ENCODE measurements around the gene DBF4. TPM values are rescaled to one million over a fixed set of nuclear protein-coding genes. Genes with fewer than 3 reads are reported as not detected.
A peak's percentile ranks its signal among the peaks of the same experiment; 100 is the strongest.
"Not testable (repeated sequence)": the region's sequence is repeated elsewhere in the genome, so short reads cannot be mapped to it uniquely, and the experiment has no call there.

DBF4 gene
- total RNA-seq, 1 donor from 2014 or later: 24.9 TPM

GRCh38 chr7:87850836-87851593, 25.3 kb upstream of the DBF4 start:
- TF ChIP-seq, protein P1, sequence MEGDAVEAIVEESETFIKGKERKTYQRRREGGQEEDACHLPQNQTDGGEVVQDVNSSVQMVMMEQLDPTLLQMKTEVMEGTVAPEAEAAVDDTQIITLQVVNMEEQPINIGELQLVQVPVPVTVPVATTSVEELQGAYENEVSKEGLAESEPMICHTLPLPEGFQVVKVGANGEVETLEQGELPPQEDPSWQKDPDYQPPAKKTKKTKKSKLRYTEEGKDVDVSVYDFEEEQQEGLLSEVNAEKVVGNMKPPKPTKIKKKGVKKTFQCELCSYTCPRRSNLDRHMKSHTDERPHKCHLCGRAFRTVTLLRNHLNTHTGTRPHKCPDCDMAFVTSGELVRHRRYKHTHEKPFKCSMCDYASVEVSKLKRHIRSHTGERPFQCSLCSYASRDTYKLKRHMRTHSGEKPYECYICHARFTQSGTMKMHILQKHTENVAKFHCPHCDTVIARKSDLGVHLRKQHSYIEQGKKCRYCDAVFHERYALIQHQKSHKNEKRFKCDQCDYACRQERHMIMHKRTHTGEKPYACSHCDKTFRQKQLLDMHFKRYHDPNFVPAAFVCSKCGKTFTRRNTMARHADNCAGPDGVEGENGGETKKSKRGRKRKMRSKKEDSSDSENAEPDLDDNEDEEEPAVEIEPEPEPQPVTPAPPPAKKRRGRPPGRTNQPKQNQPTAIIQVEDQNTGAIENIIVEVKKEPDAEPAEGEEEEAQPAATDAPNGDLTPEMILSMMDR (IDR thresholded peaks at IDR 0.05; ENCODE audit: unreplicated experiment): no peak

GRCh38 chr7:87852306-87852705, 24.0 kb upstream of the DBF4 start:
- TF ChIP-seq, protein P1 (IDR thresholded peaks at IDR 0.05; ENCODE audit: unreplicated experiment): no peak
- H3K4me3 Mint-ChIP-seq (ENCODE audit: low read depth): no peak overlapping the region
- no peaks in the 10 kb centered on the region for H3K4me1 Mint-ChIP-seq (ENCODE audit: low read depth)
- peak overlapping the region; percentile 59 for H3K27ac Mint-ChIP-seq
- H3K36me3 Mint-ChIP-seq (ENCODE audit: insufficient read depth): peaks cover 6% of the 10 kb centered on the region
- H3K9me3 Mint-ChIP-seq (ENCODE audit: low read depth): no peaks in the 10 kb centered on the region
- no peak for DNase-seq (ENCODE audit: low spot score, unreplicated experiment)
- no peaks in the 10 kb centered on the region for H3K27me3 Mint-ChIP-seq

More at GRCh38 chr7:87850836-87851593, 25.3 kb upstream of the DBF4 start:
- no peak overlapping the region for H3K4me3 Mint-ChIP-seq (ENCODE audit: low read depth)
- peaks cover 3% of the 10 kb centered on the region for H3K36me3 Mint-ChIP-seq (ENCODE audit: insufficient read depth)
- H3K9me3 Mint-ChIP-seq (ENCODE audit: low read depth): no peaks in the 10 kb centered on the region
- H3K27me3 Mint-ChIP-seq: no peaks in the 10 kb centered on the region
- no peak overlapping the region for H3K27ac Mint-ChIP-seq
- no peak for DNase-seq (ENCODE audit: low spot score, unreplicated experiment)
- H3K4me1 Mint-ChIP-seq (ENCODE audit: low read depth): no peaks in the 10 kb centered on the region

- Mint-ChIP-seq H3K4me1 (ENCODE audit: low read depth) (no peaks in the 10 kb centered on the region), H3K36me3 (ENCODE audit: insufficient read depth) (peaks cover 15% of the 10 kb centered on the region), H3K27ac (no peak overlapping the region), H3K27me3 (no peaks in the 10 kb centered on the region), H3K4me3 (ENCODE audit: low read depth) (no peak overlapping the region), H3K9me3 (ENCODE audit: low read depth) (peaks cover 3% of the 10 kb centered on the region)
- DNase-seq (ENCODE audit: low spot score, unreplicated experiment): no peak
- TF ChIP-seq, protein P1 (IDR thresholded peaks at IDR 0.05; ENCODE audit: unreplicated experiment): no peak
Measured at GRCh38 chr7:87853237-87853864, 22.9 kb upstream of the DBF4 start.

DNA sequence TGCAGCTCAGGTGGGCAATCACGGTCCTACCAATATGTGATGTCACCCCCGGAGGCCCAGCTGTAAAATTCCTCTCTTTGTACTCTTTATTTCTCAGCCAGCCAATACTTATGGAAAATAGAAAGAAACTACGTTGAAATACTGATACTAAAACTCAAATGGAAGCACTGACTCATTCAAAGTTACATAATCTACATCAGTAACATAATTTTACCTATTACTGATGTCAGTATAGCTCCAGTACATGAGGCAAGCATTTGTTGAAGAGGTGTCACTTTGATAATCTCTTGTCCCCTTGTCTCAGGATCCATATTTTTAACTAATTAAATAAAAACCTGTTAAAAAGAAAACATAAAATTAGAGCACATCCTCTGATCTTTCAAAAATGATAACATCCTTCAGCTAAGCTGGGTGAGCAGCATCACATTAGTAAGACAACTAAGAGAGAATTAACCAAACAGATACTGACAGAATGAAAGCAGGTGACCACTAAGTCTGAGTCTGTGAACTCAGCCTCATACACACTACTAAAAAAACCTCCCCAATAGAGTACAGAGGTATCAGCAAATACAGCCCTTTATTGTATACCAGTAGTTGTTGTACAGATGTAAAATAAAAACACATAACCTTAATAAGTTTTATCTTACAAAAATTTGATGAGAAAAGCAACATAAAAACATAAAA, 17.7 kb upstream of the DBF4 start:
- peaks cover 12% of the 10 kb centered on the region for H3K9me3 Mint-ChIP-seq (ENCODE audit: low read depth)
- DNase-seq (ENCODE audit: low spot score, unreplicated experiment): no peak
- H3K27ac Mint-ChIP-seq: peak overlapping the region; percentile 1

GRCh38 chr7:87866089-87866488, 10.2 kb upstream of the DBF4 start:
- H3K9me3 Mint-ChIP-seq (ENCODE audit: low read depth): peaks cover 40% of the 10 kb centered on the region
- no peaks in the 10 kb centered on the region for H3K27me3 Mint-ChIP-seq
- H3K36me3 Mint-ChIP-seq (ENCODE audit: insufficient read depth): peaks cover 50% of the 10 kb centered on the region
- H3K27ac Mint-ChIP-seq: no peak overlapping the region
- H3K4me1 Mint-ChIP-seq (ENCODE audit: low read depth): no peaks in the 10 kb centered on the region
- DNase-seq (ENCODE audit: low spot score, unreplicated experiment): no peak
- TF ChIP-seq, protein P1 (IDR thresholded peaks at IDR 0.05; ENCODE audit: unreplicated experiment): no peak
- no peak overlapping the region for H3K4me3 Mint-ChIP-seq (ENCODE audit: low read depth)

More for the DNA sequence above, 17.7 kb upstream of the DBF4 start:
- peaks cover 28% of the 10 kb centered on the region for H3K36me3 Mint-ChIP-seq (ENCODE audit: insufficient read depth)
- H3K27me3 Mint-ChIP-seq: no peaks in the 10 kb centered on the region
- TF ChIP-seq, protein P1 (IDR thresholded peaks at IDR 0.05; ENCODE audit: unreplicated experiment): no peak
- H3K4me1 Mint-ChIP-seq (ENCODE audit: low read depth): no peaks in the 10 kb centered on the region
- H3K4me3 Mint-ChIP-seq (ENCODE audit: low read depth): no peak overlapping the region

- not testable (repeated sequence) for H3K4me1 Mint-ChIP-seq (ENCODE audit: low read depth); DNase-seq (ENCODE audit: low spot score, unreplicated experiment); H3K4me3 Mint-ChIP-seq (ENCODE audit: low read depth); H3K27ac Mint-ChIP-seq; H3K27me3 Mint-ChIP-seq
- peaks cover 54% of the 10 kb centered on the region for H3K36me3 Mint-ChIP-seq (ENCODE audit: insufficient read depth)
- H3K9me3 Mint-ChIP-seq (ENCODE audit: low read depth): peaks cover 42% of the 10 kb centered on the region
Measured at GRCh38 chr7:87866533-87866932, 9.8 kb upstream of the DBF4 start.

Data from progenitor cell of endocrine pancreas (in vitro differentiated cells).